Skeletal muscle cell (primary cell): ENCODE data around the gene ODF2.
"Not testable (repeated sequence)": the region's sequence is repeated elsewhere in the genome, so short reads cannot be mapped to it uniquely, and the experiment has no call there.

Source experiments
- DNase-seq: peaks from one replicate; pipeline ENCODE4 v3.0.0-alpha.2; 2010; ENCODE audit warnings: low read depth
- H3K4me3 ChIP-seq: 2 replicates; pipeline ENCODE4 v1.5.1; 2011; ENCODE audit warnings: low read depth, mild to moderate bottlenecking, control low read depth, low read length, moderate library complexity

ODF2 gene

DNA sequence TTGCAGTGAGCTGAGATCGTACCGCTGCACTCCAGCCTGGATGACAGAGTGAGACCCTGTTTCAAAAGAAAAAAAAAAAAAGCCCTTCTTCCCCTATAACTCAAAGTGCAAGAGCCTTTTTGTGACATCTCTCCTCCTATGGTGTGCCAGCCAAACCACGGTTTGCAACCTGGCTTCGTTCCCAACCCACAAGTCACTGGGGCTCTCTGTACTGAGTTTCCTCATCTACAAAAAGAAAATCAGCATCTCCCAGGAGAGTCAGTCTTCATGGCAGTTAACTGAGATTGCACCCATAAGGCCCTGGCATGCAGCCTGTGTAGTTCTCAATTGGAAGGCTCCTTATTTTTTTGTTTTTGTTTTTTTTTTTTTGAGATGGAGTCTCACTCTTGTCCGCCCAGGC is 14.8 kb downstream of the ODF2 start:
- DNase-seq = peak; percentile 42
- H3K4me3 ChIP-seq = no peak overlapping the region

DNA sequence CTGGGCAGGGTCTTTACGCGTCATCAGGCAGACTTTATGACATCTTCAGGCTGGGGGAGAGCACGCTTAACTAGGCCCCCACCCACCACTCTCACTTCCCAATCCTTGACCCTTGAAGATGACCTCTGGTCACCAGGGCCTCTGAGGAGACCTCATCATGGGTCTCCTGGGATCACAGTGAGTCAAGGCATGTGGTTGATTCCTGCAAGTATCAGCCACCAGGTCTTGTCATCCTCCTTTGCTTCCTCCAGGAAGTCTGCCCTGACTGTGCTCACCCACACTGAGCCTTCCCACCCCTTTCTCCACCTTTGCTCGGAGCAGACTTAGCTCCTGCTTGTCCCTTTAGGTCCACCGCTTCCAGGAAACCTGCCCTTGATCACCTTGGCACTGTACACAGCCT is 17.3 kb downstream of the ODF2 start:
- no peak for DNase-seq
- no peak overlapping the region for H3K4me3 ChIP-seq

GRCh38 chr9:128475867-128476266 is 20.1 kb downstream of the ODF2 start:
- no peak for DNase-seq
- H3K4me3 ChIP-seq = no peak overlapping the region

DNA sequence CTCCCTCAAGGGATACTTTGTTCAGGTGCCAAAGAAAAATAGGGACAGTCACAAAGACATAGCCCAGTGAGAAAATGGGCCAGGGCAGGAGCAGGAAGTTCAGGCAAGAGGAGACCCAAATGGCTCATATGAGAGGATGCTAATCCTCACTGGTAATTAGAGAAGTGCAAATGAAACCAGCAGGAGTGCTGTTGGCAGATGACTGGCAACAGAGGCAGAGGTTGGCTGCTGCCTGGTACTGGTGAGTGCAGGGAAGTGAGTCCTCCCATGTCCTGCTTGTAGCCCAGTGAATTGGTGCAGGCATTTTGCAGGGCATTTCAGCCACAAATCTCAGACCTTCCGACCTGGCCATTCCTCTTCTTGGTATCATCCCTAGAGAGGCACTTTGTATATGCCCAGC is 23.5 kb downstream of the ODF2 start:
- no peak for DNase-seq

DNA sequence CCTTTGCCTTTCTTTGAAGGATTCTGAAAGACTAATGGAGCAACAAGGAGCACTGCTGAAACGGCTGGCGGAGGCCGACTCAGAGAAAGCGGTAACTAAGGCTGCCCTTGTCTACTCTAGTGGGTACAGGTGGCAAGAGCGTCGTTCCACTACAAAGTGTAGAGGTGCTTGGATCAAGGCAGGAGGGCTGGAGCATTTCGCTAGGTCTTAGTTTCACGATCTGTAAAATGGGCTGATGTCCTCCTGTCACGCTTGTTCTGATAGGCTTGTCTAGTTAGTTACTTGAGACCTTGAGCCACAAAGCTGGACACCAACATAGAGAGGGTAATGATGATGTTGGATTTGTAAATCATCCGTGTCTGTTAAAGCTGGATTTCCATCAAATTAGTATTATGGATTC is 25.8 kb downstream of the ODF2 start:
- no peak overlapping the region for H3K4me3 ChIP-seq
- no peak for DNase-seq

More for the DNA sequence above, 23.5 kb downstream of the ODF2 start:
- no peak overlapping the region for H3K4me3 ChIP-seq

DNA sequence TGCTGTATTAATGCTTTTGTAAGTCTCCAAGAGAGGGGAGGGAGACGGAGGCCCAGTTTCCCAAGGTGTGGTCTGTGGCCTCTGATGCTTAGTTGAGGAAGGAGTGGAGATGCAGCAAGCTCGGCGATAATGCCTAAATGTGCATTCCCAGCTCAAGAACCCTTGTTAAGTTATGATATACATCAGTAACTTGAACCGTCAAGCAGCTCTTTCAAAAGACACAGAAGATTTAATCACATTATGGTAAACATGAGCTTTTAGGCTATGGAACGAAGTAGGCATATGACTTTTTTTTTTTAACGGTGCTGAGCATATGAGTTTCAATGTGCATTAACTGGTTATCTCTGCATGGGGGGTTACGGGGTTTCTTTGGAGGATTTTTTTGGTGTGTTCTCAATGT is 26.4 kb downstream of the ODF2 start:
- DNase-seq = no peak
- H3K4me3 ChIP-seq = no peak overlapping the region

GRCh38 chr9:128484686-128485413 is 29.0 kb downstream of the ODF2 start:
- H3K4me3 ChIP-seq = no peak overlapping the region
- DNase-seq = no peak

DNA sequence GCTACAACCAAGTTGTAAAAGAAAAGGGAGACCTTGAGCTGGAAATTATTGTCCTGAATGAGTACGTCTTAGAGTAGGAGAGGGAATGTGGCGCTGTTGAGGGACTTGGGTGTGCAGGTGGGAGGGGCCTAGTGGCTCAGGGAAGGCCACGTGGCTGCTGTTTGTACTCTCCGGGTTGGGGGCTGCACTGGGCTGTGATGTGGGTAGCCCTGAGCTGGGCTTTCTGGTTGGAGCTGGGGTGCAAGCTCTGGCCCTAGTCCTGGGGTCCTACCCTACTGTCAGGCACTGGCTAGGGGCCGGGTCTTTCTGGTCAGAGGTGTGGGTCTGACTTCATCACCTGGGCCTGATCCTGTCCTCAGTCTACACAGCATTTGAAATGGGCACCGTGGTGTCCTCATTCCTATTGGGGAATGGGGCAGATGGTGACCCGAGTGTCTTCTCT is 29.6 kb downstream of the ODF2 start:
- DNase-seq = no peak
- H3K4me3 ChIP-seq = no peak overlapping the region

- DNase-seq = no peak
These were observed 30.4 kb downstream of the ODF2 start for GRCh38 chr9:128486201-128486600.

GRCh38 chr9:128493424-128493823 is 37.6 kb downstream of the ODF2 start:
- no peak for DNase-seq
- H3K4me3 ChIP-seq = no peak overlapping the region

More at GRCh38 chr9:128486201-128486600, 30.4 kb downstream of the ODF2 start:
- no peak overlapping the region for H3K4me3 ChIP-seq

GRCh38 chr9:128494108-128494745 is 38.4 kb downstream of the ODF2 start:
- H3K4me3 ChIP-seq = no peak overlapping the region
- DNase-seq = no peak

- H3K4me3 ChIP-seq = no peak overlapping the region
- DNase-seq = no peak
These were observed 38.9 kb downstream of the ODF2 start for GRCh38 chr9:128494746-128495129.

DNA sequence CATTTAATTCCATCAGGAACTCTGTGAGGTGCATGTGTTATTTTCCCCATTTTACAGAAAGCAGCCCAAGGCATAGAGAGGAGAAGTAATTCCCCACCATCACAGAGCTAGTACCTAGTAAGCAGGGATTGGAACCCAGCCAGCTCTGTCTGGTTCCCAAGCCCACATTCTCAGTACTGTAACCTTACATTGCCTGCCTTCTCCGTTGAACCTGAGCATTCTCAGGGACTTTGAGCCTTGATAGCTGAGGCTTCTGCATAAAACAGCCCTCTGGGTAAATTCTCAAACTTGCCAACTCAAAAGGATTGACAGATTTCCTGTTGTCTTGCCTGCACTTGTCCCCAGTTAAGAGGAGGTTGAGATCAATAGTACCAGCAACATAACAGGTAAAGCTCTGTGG is 39.5 kb downstream of the ODF2 start:
- no peak overlapping the region for H3K4me3 ChIP-seq
- DNase-seq = no peak

GRCh38 chr9:128495804-128496417 is 40.1 kb downstream of the ODF2 start:
- no peak overlapping the region for H3K4me3 ChIP-seq
- no peak for DNase-seq

GRCh38 chr9:128497824-128498610 is 42.2 kb downstream of the ODF2 start:
- no peak for DNase-seq
- H3K4me3 ChIP-seq = no peak overlapping the region

- H3K4me3 ChIP-seq = no peak overlapping the region
- no peak for DNase-seq
These were observed 43.1 kb downstream of the ODF2 start for GRCh38 chr9:128498911-128499310.

GRCh38 chr9:128499920-128500319 is 44.1 kb downstream of the ODF2 start:
- DNase-seq = no peak
- no peak overlapping the region for H3K4me3 ChIP-seq

DNA sequence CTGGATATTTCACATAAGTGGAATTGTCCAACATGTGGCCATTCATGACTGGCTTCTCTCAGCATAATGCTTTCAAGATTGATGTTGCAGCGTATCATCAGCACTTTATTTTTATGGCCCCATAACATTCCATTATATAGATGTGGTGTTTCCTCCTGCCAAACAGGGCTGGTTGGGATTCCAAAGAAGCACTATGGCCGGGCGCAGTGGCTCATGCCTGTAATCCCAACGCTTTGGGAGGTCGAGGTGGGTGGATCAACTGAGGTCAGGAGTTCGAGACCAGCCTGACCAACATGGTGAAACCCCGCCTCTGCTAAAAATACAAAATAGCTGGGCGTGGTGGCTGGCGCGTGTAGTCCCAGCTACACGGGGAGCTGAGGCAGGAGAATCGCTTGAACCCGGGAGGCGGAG is 47.6 kb downstream of the ODF2 start:
- DNase-seq = peak; percentile 38
- not testable (repeated sequence) for H3K4me3 ChIP-seq

GRCh38 chr9:128503870-128504269 is 48.1 kb downstream of the ODF2 start:
- no peak for DNase-seq
- H3K4me3 ChIP-seq = peak overlapping the region; percentile 69
